Smooth muscle cell of the coronary artery (primary cell): ENCODE measurements around the gene ANKS4B. TPM values are rescaled to one million over a fixed set of nuclear protein-coding genes. Genes with fewer than 3 reads are reported as not detected.

Experiments
- total RNA-seq: library from RNA; depleted of rRNA; stranded (reverse); fragments of >200 nt; gene quantifications from 2 replicates; pipeline ENCODE4 v1.2.3, GENCODE V29; 2014; ENCODE audit warnings: low replicate concordance

ANKS4B gene, protein sequence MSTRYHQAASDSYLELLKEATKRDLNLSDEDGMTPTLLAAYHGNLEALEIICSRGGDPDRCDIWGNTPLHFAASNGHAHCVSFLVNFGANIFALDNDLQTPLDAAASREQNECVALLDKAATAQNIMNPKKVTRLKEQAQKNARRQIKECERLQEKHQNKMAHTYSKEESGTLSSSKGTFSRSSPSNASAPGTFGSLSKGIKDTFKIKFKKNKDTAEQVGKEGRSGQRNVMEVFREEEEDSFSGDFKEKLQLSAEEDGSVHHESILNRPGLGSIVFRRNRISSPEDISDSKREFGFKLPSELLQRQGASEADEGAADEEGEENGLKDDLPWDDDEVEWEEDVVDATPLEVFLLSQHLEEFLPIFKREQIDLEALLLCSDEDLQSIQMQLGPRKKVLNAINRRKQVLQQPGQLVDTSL
- not detected in 2 replicates for total RNA-seq

GRCh38 chr16:21233521-21234150, at the start of gene ANKS4B:
Gene ANKS4B, plus strand, starts transcription at chr16:21233699. Its CDS starts 39 bp downstream, at chr16:21233738.

DNA sequence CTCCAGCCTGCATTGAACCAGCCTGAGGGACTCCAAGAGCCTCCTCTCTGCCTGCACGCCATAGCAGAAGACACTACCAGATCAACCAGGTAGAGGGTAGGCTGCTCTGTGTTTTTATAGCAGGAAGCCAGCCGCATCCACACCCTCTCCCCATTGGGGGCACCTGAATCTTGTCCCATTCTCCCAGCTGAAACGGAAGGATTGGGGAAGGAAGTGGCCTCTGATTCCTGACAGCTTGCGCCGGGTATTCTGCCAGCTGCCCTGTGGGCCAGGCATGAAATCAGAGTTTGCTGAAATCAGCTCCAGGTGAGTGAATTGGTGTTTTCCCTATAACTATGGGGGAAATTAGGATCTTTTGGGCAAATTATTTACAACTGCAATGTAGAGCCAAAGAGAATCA, 22.0 kb upstream of the ANKS4B start, which contains the start of gene ZP2:
Gene ZP2, minus strand, starts transcription at position 89 of the 400 bp plus-strand sequence. Its CDS starts 27 bp downstream, at position 62.

GRCh38 chr16:21277927-21278706, 44.6 kb downstream of the ANKS4B start, which contains the start of gene CRYM:
Gene CRYM, minus strand, starts transcription at chr16:21278290. Its CDS starts 39 bp downstream, at chr16:21278251.

Other genes starting within 250 kb of the ANKS4B start
- gene DNAH3, start 82.9 kb upstream of the ANKS4B start, total RNA-seq, result under 0.01 TPM in 1 of 2 replicates, not detected in the other
- gene LDAF1, start 75.0 kb upstream of the ANKS4B start, total RNA-seq, result 36.7 and 91.3 TPM in 2 replicates
- not detected in 2 replicates for gene ZP2, start 22.1 kb upstream of the ANKS4B start, total RNA-seq
- gene CRYM, start 44.6 kb downstream of the ANKS4B start, total RNA-seq, result 2.8 TPM in 1 of 2 replicates, not detected in the other